AG10803 (cell line): ENCODE measurements around the gene CDH4.

Experiments
- DNase-seq: peaks from one replicate; pipeline ENCODE4 v3.0.0; 2010; ENCODE audit warnings: low read depth
- H3K4me3 ChIP-seq: 2 replicates; pipeline ENCODE4 v1.5.1; 2011; ENCODE audit warnings: mild to moderate bottlenecking, low read length, control low read depth
- TF ChIP-seq, protein P1 (sequence below): conservative IDR thresholded peaks from 2 replicates; pipeline ENCODE4 v1.5.1; 2011; ENCODE audit warnings: mild to moderate bottlenecking, low read length, control low read depth, inconsistent platforms

Gene CDH4

GRCh38 chr20:61413752-61414151, 161.7 kb downstream of the CDH4 start:
- TF ChIP-seq, protein P1, sequence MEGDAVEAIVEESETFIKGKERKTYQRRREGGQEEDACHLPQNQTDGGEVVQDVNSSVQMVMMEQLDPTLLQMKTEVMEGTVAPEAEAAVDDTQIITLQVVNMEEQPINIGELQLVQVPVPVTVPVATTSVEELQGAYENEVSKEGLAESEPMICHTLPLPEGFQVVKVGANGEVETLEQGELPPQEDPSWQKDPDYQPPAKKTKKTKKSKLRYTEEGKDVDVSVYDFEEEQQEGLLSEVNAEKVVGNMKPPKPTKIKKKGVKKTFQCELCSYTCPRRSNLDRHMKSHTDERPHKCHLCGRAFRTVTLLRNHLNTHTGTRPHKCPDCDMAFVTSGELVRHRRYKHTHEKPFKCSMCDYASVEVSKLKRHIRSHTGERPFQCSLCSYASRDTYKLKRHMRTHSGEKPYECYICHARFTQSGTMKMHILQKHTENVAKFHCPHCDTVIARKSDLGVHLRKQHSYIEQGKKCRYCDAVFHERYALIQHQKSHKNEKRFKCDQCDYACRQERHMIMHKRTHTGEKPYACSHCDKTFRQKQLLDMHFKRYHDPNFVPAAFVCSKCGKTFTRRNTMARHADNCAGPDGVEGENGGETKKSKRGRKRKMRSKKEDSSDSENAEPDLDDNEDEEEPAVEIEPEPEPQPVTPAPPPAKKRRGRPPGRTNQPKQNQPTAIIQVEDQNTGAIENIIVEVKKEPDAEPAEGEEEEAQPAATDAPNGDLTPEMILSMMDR: no peak
- H3K4me3 ChIP-seq: no peak overlapping the region
- DNase-seq: no peak

- no peak for DNase-seq
- no peak overlapping the region for H3K4me3 ChIP-seq
- TF ChIP-seq, protein P1: no peak
These were observed 162.5 kb downstream of the CDH4 start for GRCh38 chr20:61414455-61414991.

- TF ChIP-seq, protein P1: no peak
- DNase-seq: no peak
- H3K4me3 ChIP-seq: no peak overlapping the region
These were observed 164.5 kb downstream of the CDH4 start for GRCh38 chr20:61416546-61416945.

DNA sequence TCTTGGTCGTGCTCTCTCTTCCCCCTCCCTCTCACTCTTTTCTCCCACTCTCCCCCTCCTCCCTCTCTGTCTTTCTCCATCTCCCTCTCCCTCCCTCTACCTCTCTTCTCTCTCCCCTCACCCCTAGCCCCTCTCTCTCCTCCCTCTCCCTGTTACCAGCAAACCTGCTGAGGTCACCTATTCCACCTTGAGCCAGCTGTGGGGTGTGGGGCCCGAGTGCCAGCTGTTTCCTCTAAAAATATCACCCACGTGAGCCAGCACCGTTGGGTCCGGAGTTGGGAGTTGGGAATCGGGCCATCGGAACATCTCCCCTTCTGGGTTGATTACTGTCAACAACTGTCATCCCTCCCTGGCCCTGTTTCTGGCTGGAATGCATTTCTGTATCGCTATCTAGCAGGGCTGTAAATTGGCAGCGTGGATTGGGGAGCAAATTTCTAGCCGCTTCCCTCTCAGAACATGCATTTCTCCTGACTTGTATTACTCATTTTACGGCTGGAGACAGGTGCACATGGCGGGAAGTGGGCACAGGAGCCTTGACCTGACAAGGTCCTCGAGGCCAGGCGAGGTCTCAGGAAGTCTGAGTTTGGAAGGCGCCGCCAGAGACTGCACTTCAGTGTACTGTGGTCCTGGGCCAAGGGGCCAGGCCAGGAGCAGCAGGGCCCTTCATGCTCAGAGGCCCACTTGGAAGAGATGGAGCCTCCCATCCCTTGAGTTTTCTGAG, 165.3 kb downstream of the CDH4 start:
- no peak overlapping the region for H3K4me3 ChIP-seq
- DNase-seq: no peak
- TF ChIP-seq, protein P1: no peak

DNA sequence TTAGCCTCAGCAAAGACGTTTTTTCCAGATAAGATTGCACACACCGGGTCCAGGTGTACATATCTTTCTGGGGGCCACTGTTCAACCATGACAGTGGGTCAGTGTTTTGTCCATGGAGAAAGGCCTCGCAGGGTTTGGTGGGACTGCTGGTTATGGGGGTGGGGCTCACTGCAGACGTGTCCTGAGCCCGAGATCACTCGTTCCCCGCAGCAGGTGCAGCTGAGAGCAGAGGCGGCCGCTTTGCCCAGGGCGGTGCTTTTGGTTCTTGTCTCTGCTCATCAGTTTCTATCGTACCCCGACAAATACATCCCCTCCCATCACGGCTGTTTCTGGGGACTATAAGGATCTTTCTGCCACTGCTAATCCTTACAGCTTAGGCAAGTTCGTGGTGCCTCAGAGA, 166.9 kb downstream of the CDH4 start:
- TF ChIP-seq, protein P1: no peak
- H3K4me3 ChIP-seq: no peak overlapping the region
- no peak for DNase-seq

DNA sequence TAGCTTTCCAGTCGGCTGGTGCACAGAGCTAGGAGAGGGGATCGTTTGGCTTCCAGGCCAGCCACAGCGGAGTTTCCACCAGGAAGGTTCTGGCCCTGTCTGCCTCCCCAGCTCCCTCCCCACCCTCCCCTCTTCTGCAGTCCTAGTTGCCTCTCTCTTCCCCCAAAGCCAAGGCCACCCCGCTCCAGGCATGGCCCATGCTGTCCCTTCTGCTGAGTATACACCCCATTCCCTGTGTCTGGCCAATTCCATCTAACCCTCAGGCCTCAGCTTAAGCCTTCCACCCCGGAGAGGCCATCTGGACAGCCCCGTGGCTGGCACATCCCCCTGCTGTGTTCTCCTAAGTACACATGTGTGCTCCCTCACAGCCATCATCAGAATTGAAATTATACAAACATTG, 167.4 kb downstream of the CDH4 start:
- no peak for DNase-seq
- H3K4me3 ChIP-seq: no peak overlapping the region
- TF ChIP-seq, protein P1: no peak

GRCh38 chr20:61420056-61420455, 168.0 kb downstream of the CDH4 start:
- TF ChIP-seq, protein P1: no peak
- no peak overlapping the region for H3K4me3 ChIP-seq
- no peak for DNase-seq
